DOHH2 (cell line): ENCODE data around the gene CHMP1B.

Experiments used
- CTCF ChIP-seq: fragments of 200-600 bp; sonication (generic); IDR thresholded peaks from one replicate; pipeline ENCODE4 v1.5.1; 2014; ENCODE audit warnings: antibody characterized with exemption, mild to moderate bottlenecking, low read depth, low read length; ENCODE audit not compliant: poor library complexity, severe bottlenecking
- EZH2phosphoT487 ChIP-seq: fragments of 200-600 bp; sonication (generic); IDR thresholded peaks from 2 replicates; pipeline ENCODE4 v1.6.1; 2017; ENCODE audit warnings: borderline replicate concordance, mild to moderate bottlenecking, antibody characterized with exemption, low read length, moderate library complexity, mixed read lengths

GRCh38 chr18:11844436-11844835 is 6.8 kb upstream of the CHMP1B start:
- TF ChIP-seq CTCF (no peak), EZH2phosphoT487 (no peak)
